ENCODE results near the gene ACR. TPM values are rescaled to one million over a fixed set of nuclear protein-coding genes. Genes with fewer than 3 reads are reported as not detected.

ACR gene
- polyA plus RNA-seq, 4 donors: 0.25 to 1.1 TPM; not detected in 2

DNA sequence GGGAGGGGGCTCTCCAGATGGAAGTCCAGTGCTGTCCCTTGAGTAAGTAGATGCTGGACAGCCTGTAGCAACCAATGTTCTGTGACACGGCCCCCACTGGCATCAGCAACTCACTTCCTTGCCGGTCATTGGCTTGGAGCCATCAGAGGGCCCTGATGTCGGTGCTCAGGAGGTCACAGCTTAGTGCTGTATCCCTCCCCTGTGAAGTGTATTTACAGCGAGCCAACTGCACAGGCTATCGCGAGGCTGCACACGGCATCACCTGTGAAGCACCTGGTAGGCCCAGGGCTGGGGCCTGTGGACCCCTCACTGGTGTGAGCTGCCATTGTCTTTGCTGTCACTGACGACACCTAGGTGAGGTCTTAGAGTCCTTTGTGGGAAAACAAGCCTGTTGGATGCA is 13.4 kb upstream of the ACR start:
- no peak for FAIRE-seq
- Histone ChIP-seq H3K4me1 (ENCODE audit: control insufficient read depth in 3 of 3, insufficient read depth in 2 of 3, low read depth in 1 of 3, low read length in 2 of 3) (no peaks in the 10 kb centered on the region), H3K27me3 (ENCODE audit: control insufficient read depth in 3 of 3, insufficient read depth in 3 of 3, low read length in 3 of 3) (peaks cover 0 to 9% (median 3%) of the 10 kb centered on the region in 3 donors), H3K4me3 (ENCODE audit: low read depth in 1 of 3, low read length in 3 of 3) (no peak overlapping the region), H3K36me3 (ENCODE audit: control insufficient read depth in 3 of 3, insufficient read depth in 2 of 3, low read depth in 1 of 3, low read length in 3 of 3) (peaks cover 0 to 71% (median 0%) of the 10 kb centered on the region in 3 donors), H3K9me3 (ENCODE audit: control insufficient read depth in 2 of 2, insufficient read depth in 1 of 2, low read depth in 1 of 2, low read length in 1 of 2) (peaks cover 0 to 3% of the 10 kb centered on the region in 2 donors), H3K27ac (ENCODE audit: low read depth in 1 of 3, low read length in 2 of 3) (no peak overlapping the region)
- 81 to 91% (median 87%) methylated on average over 8 of the region's 8 CpGs for WGBS, 3 donors
- no peak for DNase-seq

DNA sequence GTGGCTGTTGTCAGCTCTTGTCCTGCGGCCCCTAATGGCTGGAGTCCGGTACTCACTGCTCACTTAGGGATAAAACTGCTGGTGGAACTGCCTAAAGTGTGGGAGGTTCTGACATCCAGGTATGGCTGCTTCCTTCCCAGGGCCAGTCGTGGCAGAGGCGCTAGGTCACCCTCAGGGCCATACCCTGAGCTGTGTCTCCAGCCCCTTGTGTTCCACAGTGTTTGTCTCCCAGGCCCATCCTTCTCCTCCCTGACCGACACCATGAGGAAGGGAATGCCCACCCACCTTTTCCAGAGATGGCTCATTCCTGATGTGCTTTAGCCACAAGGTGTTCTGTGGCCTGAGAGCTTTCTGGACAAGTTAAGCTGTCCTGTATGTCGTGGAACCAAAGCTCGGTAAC is 12.4 kb upstream of the ACR start:
- H3K27ac ChIP-seq (ENCODE audit: low read depth in 1 of 3, low read length in 2 of 3): no peak overlapping the region
- FAIRE-seq: no peak
- WGBS, 3 donors: 90 to 91% (median 91%) methylated on average over 7 of the region's 7 CpGs

GRCh38 chr22:50726643-50727340 is 11.2 kb upstream of the ACR start:
- FAIRE-seq: no peak
- 87 to 89% (median 89%) methylated on average over 14 of the region's 14 CpGs for WGBS, 3 donors
- Histone ChIP-seq H3K27ac (ENCODE audit: low read depth in 1 of 3, low read length in 2 of 3) (no peak overlapping the region), H3K4me1 (ENCODE audit: control insufficient read depth in 3 of 3, insufficient read depth in 2 of 3, low read depth in 1 of 3, low read length in 2 of 3) (peaks cover 0 to 2% (median 0%) of the 10 kb centered on the region in 3 donors), H3K36me3 (ENCODE audit: control insufficient read depth in 3 of 3, insufficient read depth in 2 of 3, low read depth in 1 of 3, low read length in 3 of 3) (peaks cover 0 to 72% (median 0%) of the 10 kb centered on the region in 3 donors), H3K4me3 (ENCODE audit: low read depth in 1 of 3, low read length in 3 of 3) (no peak overlapping the region), H3K27me3 (ENCODE audit: control insufficient read depth in 3 of 3, insufficient read depth in 3 of 3, low read length in 3 of 3) (peaks cover 0 to 3% (median 0%) of the 10 kb centered on the region in 3 donors), H3K9me3 (ENCODE audit: control insufficient read depth in 2 of 2, insufficient read depth in 1 of 2, low read depth in 1 of 2, low read length in 1 of 2) (peaks cover 0 to 3% of the 10 kb centered on the region in 2 donors)
- no peak for DNase-seq

More for the DNA sequence above, 12.4 kb upstream of the ACR start:
- peaks cover 0 to 74% (median 0%) of the 10 kb centered on the region in 3 donors for H3K36me3 ChIP-seq (ENCODE audit: control insufficient read depth in 3 of 3, insufficient read depth in 2 of 3, low read depth in 1 of 3, low read length in 3 of 3)
- peaks cover 0 to 5% (median 1%) of the 10 kb centered on the region in 3 donors for H3K27me3 ChIP-seq (ENCODE audit: control insufficient read depth in 3 of 3, insufficient read depth in 3 of 3, low read length in 3 of 3)
- H3K9me3 ChIP-seq (ENCODE audit: control insufficient read depth in 2 of 2, insufficient read depth in 1 of 2, low read depth in 1 of 2, low read length in 1 of 2): peaks cover 0 to 3% of the 10 kb centered on the region in 2 donors
- DNase-seq: no peak
- H3K4me3 ChIP-seq (ENCODE audit: low read depth in 1 of 3, low read length in 3 of 3): no peak overlapping the region
- no peaks in the 10 kb centered on the region for H3K4me1 ChIP-seq (ENCODE audit: control insufficient read depth in 3 of 3, insufficient read depth in 2 of 3, low read depth in 1 of 3, low read length in 2 of 3)

GRCh38 chr22:50727678-50728522 is 10.1 kb upstream of the ACR start:
- DNase-seq (no peak), FAIRE-seq (no peak)
- Histone ChIP-seq H3K4me3 (ENCODE audit: low read depth in 1 of 3, low read length in 3 of 3) (no peak overlapping the region), H3K36me3 (ENCODE audit: control insufficient read depth in 3 of 3, insufficient read depth in 2 of 3, low read depth in 1 of 3, low read length in 3 of 3) (peaks cover 0 to 60% (median 0%) of the 10 kb centered on the region in 3 donors), H3K27me3 (ENCODE audit: control insufficient read depth in 3 of 3, insufficient read depth in 3 of 3, low read length in 3 of 3) (peaks cover 0 to 3% (median 0%) of the 10 kb centered on the region in 3 donors), H3K4me1 (ENCODE audit: control insufficient read depth in 3 of 3, insufficient read depth in 2 of 3, low read depth in 1 of 3, low read length in 2 of 3) (peaks cover 0 to 4% (median 0%) of the 10 kb centered on the region in 3 donors), H3K27ac (ENCODE audit: low read depth in 1 of 3, low read length in 2 of 3) (no peak overlapping the region), H3K9me3 (ENCODE audit: control insufficient read depth in 2 of 2, insufficient read depth in 1 of 2, low read depth in 1 of 2, low read length in 1 of 2) (no peaks in the 10 kb centered on the region)
- WGBS, 3 donors: 82 to 90% (median 85%) methylated on average over 19 to 23 of the region's 23 CpGs

- Histone ChIP-seq H3K4me3 (ENCODE audit: low read depth in 1 of 3, low read length in 3 of 3) (no peak overlapping the region), H3K9me3 (ENCODE audit: control insufficient read depth in 2 of 2, insufficient read depth in 1 of 2, low read depth in 1 of 2, low read length in 1 of 2) (no peaks in the 10 kb centered on the region), H3K27ac (ENCODE audit: low read depth in 1 of 3, low read length in 2 of 3) (no peak overlapping the region), H3K36me3 (ENCODE audit: control insufficient read depth in 3 of 3, insufficient read depth in 2 of 3, low read depth in 1 of 3, low read length in 3 of 3) (peaks cover 0 to 54% (median 0%) of the 10 kb centered on the region in 3 donors), H3K4me1 (ENCODE audit: control insufficient read depth in 3 of 3, insufficient read depth in 2 of 3, low read depth in 1 of 3, low read length in 2 of 3) (peaks cover 0 to 4% (median 0%) of the 10 kb centered on the region in 3 donors), H3K27me3 (ENCODE audit: control insufficient read depth in 3 of 3, insufficient read depth in 3 of 3, low read length in 3 of 3) (peaks cover 0 to 3% (median 0%) of the 10 kb centered on the region in 3 donors)
- DNase-seq (no peak), FAIRE-seq (no peak)
- 50 to 88% (median 72%) methylated on average over 1 to 2 of the region's 2 CpGs for WGBS, 3 donors
Observed at GRCh38 chr22:50728523-50728931, 9.5 kb upstream of the ACR start.

- WGBS, 3 donors: 77 to 82% (median 79%) methylated on average over 21 of the region's 21 CpGs
- Histone ChIP-seq H3K36me3 (ENCODE audit: control insufficient read depth in 3 of 3, insufficient read depth in 2 of 3, low read depth in 1 of 3, low read length in 3 of 3) (peaks cover 0 to 44% (median 0%) of the 10 kb centered on the region in 3 donors), H3K27ac (ENCODE audit: low read depth in 1 of 3, low read length in 2 of 3) (no peak overlapping the region), H3K27me3 (ENCODE audit: control insufficient read depth in 3 of 3, insufficient read depth in 3 of 3, low read length in 3 of 3) (peaks cover 0 to 3% (median 0%) of the 10 kb centered on the region in 3 donors), H3K9me3 (ENCODE audit: control insufficient read depth in 2 of 2, insufficient read depth in 1 of 2, low read depth in 1 of 2, low read length in 1 of 2) (no peaks in the 10 kb centered on the region), H3K4me3 (ENCODE audit: low read depth in 1 of 3, low read length in 3 of 3) (no peak overlapping the region), H3K4me1 (ENCODE audit: control insufficient read depth in 3 of 3, insufficient read depth in 2 of 3, low read depth in 1 of 3, low read length in 2 of 3) (peaks cover 0 to 4% (median 0%) of the 10 kb centered on the region in 3 donors)
- DNase-seq (no peak), FAIRE-seq (no peak)
Observed at GRCh38 chr22:50729391-50730012, 8.5 kb upstream of the ACR start.

- FAIRE-seq: no peak
- H3K4me1 ChIP-seq (ENCODE audit: control insufficient read depth in 3 of 3, insufficient read depth in 2 of 3, low read depth in 1 of 3, low read length in 2 of 3): peaks cover 0 to 4% (median 0%) of the 10 kb centered on the region in 3 donors
- peaks cover 0 to 3% (median 0%) of the 10 kb centered on the region in 3 donors for H3K27me3 ChIP-seq (ENCODE audit: control insufficient read depth in 3 of 3, insufficient read depth in 3 of 3, low read length in 3 of 3)
- H3K36me3 ChIP-seq (ENCODE audit: control insufficient read depth in 3 of 3, insufficient read depth in 2 of 3, low read depth in 1 of 3, low read length in 3 of 3): peaks cover 0 to 37% (median 0%) of the 10 kb centered on the region in 3 donors
- no peak overlapping the region for H3K27ac ChIP-seq (ENCODE audit: low read depth in 1 of 3, low read length in 2 of 3)
- no peaks in the 10 kb centered on the region for H3K9me3 ChIP-seq (ENCODE audit: control insufficient read depth in 2 of 2, insufficient read depth in 1 of 2, low read depth in 1 of 2, low read length in 1 of 2)
- WGBS, 3 donors: 71 to 87% (median 83%) methylated on average over 50 to 54 of the region's 54 CpGs
- no peak for DNase-seq
- no peak overlapping the region for H3K4me3 ChIP-seq (ENCODE audit: low read depth in 1 of 3, low read length in 3 of 3)
Observed at GRCh38 chr22:50730013-50730891, 7.8 kb upstream of the ACR start.
